Stimulated activated CD4-positive, alpha-beta T cell treated with anti-CD3 and anti-CD28 coated beads, Interleukin-4, amount 100 ng/mL, for 1 hour (primary cell): ENCODE data around the gene IFNGR1.
"Not testable (repeated sequence)": the region's sequence is repeated elsewhere in the genome, so short reads cannot be mapped to it uniquely, and the experiment has no call there.

Experiments
- DNase-seq: peaks from one replicate; pipeline ENCODE4 v3.0.0-alpha.2; 2020

IFNGR1 gene

DNA sequence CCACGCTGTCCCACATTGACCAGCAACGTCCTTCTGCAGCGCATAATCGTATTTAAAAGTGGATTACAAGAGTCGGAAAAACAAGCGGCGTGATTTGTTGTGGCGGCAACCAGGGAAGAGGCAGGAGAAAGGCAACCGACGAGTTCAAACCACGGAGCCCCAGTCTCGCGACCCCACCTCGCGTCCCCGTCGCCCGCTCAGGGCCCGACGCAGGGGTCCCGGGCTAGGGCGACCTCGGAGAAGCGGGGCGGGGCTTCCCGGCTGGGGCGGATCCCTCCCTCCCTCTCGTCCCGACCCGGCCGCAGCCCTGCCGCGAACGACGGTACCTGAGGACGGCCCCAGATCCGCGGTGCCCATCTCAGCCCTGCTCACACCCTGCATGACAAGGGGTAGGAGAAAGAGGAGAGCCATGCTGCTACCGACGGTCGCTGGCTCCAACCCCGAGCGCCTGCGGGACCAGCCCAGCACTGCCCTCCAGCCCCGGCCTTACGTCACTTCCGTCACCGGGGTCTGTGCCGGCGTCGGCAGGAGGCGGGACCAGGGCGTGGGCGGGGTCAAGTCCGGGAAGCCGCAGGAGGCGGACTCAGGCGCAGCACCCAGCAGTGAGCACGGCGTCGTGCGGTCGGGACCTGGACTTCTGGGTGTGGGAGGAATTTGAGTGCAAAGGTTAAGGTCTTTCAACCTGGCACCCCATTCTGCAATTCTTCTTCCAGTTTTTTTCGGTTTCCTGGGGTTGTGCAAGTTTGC lies at the start of gene IFNGR1:
TSS of gene IFNGR1 (minus strand) at position 469 of the 747 bp plus-strand sequence. CDS start at position 411, 58 bp downstream.
- DNase-seq = peak; percentile 98

DNA sequence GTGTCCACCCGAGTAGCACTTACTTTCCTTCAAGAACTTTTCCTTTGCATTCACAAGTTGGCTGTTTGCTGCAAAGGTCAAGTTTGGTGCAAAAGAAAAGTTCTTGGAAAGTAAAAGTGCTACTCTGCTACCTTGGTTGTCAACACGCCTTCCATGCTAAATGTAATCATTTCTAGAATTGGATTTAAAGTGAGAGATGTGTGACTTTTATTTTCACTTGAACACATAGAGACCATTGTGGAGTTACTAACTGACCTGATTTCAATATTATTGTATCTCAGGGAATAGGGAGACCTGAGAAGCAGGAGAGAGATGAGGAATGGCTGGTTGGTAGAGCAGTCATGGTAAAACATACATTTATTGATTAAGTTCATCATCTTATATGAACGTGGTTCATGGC lies 49.7 kb upstream of the IFNGR1 start:
- DNase-seq = no peak

DNA sequence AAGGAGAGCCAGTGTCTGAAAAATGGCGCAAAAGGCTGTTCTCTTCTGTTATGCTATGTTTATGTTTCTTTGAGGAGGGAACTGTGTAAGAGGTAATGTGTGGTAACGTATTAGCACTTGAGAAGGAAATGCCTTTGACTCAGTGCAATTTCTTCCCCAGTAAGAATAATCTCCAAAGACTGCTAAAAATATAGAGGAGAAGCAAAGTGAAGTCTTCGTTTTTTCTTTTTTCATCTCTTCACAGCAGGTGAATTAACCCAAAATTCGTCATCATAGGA lies 47.1 kb upstream of the IFNGR1 start:
- DNase-seq = no peak

DNA sequence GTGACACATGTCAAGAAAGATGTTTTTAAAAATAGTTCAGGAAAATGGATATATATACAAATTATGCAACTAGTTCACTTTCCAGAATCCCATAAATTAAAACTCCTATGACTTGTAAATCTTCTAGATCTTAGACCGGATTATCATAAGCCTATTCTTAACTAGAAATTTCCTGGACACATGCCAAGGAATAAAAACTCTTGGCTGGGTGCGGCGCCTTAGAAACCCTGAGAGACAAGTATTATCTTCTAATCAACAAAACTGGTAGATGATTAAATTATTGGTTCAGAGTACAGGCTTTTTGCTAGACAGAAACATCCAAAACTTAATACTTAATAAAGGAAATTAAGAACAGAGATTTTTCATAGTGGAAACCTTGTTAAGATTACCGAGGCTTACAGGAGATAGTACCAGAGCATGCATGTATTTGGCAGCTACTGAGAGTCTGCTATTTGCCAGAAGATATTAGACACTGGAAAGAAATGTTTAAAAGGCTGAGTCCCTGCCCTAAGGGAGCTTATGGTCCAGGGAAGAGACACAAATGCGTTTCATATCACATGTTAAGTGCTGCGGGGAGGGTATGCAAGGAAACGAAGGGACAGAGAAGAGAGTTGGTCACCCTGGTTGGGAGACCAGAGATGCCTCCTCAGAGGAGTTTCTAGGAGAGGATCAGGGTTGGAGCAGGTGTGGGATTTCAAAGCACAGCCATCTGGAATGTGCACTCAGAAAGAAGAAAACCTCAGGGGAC lies 46.5 kb upstream of the IFNGR1 start:
- no peak for DNase-seq

DNA sequence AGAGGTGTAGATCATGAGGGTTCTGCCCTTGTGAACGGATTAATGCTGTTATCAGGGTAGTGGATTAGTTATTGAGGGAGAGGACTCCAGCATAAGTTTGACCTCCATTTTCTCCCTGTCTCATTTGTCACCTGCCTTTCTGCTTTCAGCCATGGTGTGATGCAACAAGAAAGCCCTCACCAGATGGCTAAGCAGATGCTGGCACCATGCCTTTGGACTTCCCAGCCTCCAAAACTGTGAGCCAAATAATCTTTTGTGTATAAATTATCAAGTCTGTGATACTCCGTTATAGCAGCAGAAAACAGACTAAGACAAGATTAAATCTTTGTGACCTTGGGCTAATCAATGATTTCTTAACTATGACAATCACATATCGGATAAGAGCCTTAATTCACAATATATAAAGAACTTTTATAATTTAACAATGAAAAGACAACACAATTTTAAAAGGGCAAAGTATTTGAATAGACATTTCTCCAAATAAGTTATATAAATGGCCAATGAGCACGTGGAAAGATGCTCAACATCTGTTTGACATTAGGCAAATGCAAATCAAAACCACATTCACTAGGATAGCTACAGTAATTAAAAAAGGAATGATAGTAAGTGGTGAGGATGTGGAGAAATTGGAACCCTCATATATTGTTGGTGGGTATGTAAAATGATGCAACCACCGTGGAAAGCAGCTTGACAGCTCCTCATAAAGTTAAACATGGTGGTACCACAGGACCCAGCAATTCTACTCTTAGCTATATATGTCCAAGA lies 45.3 kb upstream of the IFNGR1 start:
- DNase-seq = no peak

DNA sequence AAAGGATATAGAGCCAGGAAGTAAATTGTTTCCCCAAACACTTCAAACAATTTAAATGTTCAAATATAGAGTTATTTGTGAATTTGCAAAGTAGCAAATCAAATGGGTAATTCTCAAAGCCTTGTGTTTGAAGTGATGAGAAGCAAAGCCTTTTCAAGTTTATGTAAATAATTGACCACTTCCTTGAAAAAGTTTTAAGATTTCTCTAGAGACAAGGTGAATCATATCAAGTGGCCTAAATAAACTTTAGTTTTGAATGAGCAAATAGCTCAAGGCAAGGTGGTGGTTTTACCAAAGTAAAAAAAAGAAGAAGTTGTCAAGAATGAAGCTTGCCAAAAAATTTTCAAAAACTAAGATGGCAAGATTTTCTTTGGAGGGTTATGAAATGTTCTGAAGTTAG lies 42.6 kb upstream of the IFNGR1 start:
- no peak for DNase-seq

DNA sequence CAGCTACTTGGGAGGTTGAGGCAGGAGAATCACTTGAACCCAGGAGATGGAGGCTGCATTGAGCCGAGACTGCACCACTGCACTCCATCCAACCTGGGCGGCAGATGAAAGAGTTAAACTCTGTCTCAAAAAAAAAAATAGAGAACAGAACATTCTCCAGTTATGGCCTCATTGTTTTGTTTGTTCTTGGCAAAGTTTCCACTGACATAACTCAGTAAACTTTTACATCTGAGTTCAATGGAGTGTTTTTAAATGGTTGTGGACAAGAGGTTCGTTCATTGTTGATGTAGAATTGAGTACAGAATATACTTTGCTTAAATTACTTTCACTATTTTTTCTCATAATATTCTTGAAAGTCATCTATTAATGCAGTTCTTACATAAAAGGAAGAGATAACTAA lies 42.2 kb upstream of the IFNGR1 start:
- no peak for DNase-seq

DNA sequence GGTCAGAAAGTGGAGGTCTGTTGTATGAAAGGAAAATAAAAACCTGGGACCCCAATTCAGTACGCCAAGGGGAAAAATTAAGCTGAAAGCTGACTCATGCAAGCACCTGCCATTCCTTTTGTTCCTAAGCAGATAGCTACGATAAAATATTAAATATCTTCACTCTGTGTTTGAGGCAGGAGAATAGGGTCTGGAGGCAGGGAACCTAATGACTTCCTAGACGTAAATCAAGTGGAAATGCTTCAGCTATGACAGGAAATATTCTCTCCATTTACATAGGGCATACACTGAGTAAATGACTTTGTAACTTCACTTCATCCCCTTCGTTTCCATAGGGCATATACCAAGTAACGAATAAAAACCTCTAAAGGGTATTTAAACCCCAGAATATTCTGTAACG lies 41.0 kb upstream of the IFNGR1 start:
- no peak for DNase-seq

DNA sequence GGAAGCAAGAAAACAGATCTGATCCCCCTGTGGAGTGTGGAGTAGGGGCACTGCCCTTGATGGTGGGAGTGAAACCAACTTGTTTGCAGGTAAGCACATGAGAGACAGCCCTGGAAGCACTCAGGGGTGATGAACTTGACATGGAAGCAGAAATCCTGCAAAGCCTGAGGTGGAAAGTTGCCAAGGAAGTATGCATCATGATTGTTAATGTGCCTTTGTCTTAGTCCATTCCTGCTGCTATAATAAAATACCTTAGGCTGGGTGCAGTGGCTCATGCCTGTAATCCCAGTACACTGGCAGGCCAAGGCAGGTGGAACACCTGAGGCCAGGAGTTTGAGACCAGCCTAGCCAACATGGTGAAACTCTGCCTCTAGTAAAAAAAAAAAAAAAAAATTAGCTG lies 40.2 kb upstream of the IFNGR1 start:
- DNase-seq = no peak

DNA sequence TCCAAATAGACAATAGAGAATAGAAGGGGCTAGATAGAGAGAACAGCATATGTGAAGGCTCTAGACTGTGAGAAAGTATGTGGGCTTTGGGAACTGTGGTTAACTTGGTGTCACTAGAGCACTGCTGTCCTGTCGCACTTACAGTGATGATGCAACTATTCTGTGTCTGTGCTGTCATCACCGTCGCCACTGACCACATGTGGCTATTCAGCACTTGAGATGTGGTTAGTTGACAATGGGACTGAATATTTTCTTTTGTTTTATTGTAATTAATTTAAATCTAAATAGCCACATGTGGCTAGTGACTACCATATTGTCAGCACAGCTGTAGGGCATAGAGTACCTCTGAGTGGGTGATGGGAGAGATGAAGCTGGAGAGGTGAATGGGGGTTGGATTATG lies 39.0 kb upstream of the IFNGR1 start:
- DNase-seq = no peak

DNA sequence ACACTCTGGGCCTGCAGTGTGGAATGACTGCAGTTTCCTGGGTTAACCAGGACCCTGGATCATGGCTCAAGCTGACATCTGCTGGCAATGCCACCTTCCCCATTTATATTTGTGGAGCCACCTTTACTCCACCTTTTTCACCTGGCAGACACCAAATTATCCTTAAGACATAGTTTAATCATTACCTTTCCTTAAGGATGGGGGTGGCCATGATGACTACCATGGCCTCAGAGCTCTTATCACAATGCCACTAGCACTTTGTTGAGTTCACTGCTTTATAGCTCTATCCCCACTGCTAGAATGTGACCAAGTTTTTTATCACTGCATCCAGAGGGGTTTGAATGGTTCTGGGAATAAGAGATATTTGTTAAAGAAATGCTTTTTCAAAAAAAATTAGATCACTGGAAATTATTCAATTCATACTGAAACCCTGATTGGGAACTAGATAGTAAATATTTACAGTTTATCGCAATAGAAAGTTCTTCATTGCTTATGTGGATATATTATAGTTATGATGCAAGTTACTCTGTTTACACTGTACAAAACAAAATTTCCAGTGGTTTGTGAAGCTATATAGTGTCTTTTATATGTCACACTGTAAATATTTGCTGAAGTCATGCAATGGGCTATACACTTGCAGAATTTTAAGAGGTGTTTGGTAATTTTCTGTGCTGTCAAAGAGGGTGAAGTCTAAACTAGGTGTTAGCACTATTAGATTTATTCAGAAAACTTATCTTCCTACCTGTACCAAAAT lies 37.3 kb upstream of the IFNGR1 start:
- no peak for DNase-seq

DNA sequence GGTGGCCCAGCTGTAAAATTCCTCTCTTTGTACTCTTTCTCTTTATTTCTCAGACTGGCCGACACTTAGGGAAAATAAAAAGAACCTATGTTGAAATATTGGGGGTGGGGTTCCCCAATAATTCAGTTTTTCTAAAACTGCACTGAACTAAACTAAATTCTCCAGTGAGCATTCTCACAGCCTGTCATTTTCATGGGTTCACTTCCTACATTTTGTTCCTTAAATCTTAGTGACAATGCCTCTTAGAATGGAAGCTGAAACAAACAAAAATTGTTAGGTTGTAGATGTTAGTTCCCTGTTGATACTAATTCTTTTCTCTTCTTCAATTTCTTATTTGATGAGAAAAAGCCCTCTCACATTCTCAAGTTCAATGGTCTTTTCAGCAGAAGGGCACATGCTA lies 35.8 kb upstream of the IFNGR1 start:
- DNase-seq = no peak

DNA sequence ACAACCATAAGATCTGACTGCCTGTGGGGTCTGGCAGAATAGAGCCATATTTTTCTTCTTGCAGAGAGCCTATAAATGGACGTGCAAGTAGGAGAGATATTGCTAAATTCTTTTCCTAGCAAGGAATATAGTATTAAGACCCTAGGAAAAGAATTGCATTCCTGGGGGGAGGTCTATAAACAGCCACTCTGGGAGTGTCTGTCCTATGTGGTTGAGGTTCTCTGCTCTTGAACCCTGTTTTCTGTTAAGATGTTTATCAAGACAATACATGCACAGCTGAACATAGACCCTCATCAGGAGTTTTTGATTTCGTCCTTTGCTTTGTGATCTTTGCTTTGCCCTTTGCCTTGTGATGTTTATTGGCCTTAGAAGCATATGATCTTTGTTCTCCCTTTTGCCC lies 35.2 kb upstream of the IFNGR1 start:
- DNase-seq = not testable (repeated sequence)

DNA sequence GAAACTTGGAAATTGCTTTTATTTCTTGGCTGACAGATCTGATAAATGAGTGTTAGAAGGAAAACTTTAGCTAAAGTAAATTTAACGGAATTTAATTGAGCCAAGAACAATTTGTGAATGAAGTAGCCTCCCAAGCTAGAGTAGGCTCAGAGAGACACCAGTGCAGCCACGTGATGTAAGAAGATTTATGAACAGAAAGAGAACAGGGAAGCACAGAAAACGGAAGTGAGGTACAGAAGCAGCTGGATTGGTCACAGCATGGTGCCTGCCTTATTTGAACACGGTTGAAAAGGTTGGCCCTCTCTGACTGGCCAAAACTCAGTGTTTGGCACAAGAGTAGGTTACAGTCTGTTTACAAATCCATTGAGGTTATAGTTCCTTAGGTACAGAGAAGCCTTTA lies 29.5 kb upstream of the IFNGR1 start:
- DNase-seq = no peak

DNA sequence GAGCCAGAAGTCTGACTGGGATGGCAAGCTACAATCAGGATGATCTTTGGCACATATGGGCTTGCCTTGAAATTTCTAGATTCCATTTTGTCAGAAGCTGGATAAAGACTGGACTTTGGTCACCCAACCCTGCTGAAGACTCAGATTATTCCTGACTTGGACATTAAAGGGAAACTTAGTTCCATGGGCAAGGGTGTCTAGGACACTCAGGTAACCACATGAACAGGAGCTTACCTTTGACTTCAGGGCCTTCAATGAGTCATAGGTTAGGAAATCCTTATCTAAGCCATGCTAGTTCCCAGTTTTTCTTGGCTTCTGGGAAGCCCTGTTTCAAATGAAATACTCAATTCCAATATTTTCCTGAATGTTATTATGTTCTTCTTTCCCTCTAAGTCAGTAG lies 28.5 kb upstream of the IFNGR1 start:
- DNase-seq = no peak

DNA sequence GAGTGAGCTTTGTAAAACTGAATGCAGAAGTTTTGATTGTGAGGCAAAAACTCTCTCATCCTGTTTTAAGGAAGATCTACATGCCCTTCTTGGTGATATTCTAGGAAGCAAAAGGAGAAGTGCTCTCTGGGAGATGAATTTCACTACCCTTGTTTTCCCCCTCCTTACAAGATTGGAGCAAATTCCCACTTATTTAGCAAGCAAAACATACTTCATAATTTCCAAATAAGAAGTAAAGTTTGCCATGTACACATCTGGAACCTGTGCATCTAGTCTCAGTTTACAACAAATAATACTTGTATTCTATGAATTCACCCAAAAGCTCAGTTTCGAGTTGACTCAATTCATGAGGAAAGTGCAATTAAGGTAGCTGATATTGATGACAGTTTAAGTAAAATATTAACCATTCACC lies 27.6 kb upstream of the IFNGR1 start:
- no peak for DNase-seq

DNA sequence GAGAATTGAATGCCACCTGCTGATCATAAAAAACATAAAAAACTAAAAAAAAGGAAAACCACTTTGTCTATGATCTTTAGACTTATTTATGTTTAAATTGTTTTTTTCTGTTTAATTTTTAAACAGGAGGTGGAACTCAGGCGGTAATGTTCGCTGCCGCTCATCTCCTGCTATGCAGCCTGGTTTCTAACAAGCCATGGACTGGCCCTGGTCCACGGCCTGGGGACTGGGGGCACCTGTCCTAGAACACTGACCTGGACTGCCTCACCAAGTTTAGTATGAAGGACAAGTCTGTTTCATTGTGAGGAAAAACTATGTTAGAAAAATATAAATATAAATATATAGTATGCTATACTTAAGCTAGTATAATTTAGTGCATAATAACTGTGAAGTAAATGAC lies 27.0 kb upstream of the IFNGR1 start:
- DNase-seq = no peak

DNA sequence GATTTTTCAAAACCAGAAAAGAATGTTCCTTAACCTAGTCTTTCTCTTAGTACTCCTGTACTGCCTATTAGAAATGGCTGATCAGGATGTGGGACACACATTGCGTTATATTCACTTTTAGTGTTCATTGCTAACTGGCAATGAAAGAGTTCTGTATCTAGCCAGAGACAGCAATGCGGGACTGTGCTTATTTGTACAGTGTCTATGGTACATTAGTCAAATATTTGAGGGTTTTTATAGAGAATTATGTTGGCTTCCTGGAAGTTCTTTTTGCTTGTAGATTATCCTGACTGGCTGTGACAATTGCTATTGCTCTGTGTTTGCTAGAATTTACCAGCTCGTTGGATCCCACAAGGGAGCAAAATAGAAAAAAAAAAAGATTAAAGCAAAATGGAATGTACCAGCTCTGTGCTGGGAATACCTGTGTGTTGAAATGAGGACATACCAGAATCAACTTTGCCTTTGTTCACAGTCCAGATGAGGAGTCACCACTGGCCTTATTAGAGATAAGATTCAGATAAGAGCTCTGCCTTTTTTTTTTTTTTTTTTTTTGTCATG lies 22.4 kb upstream of the IFNGR1 start:
- no peak for DNase-seq

DNA sequence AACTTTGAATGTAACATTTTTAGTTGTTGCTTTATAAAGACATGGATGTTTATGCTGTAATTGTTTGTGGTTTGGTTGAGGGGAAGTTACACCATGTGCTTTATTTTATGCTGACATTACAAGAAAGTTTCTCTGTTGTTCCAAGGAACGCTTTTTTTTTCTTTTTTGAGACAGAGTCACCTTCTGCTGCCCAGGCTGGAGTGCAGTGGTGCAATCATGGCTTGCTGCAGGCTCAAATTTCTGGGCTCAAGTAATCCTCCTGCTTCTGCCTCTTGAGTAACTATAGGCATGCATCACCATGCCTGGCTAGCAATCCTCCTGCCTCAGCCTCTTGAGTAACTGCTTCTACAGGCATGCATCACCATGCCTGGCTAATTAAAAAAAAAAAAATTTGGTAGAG lies 21.0 kb upstream of the IFNGR1 start:
- DNase-seq = no peak

DNA sequence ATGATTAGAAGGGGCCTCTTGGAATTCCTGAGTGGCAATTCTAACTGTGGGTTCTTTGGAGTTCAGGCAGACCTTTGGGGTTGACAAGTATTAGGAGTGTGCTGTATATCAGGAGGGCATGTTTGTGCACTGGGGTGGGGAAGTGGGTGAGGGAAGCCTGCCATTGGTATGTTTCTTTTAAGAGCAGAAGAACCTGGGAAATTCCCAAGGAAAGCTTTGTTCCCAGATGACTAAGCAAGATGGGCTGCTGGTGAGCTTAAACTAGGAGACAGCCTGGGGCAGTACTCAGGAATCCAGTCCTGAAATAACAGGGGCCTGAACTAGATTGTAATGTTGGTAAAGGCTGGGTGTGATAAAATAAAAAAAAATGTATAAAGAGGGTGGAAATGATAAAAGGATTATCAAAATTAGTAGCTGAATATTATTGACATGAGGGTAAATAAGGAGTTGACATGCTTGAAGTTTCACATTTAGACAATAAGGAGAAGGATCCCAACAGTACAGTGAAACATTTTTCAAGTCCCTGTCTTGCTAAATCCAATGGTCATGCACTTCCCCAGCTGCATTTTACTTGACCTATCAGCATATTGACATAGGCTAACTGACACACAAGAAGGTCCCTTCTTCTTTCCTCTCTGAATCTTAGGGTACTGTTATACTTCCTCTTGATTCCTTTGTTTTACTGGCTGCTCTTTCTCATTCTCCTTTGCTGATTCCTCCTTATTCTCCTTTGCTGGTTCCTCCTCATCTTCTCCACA lies 18.4 kb upstream of the IFNGR1 start:
- DNase-seq = no peak

DNA sequence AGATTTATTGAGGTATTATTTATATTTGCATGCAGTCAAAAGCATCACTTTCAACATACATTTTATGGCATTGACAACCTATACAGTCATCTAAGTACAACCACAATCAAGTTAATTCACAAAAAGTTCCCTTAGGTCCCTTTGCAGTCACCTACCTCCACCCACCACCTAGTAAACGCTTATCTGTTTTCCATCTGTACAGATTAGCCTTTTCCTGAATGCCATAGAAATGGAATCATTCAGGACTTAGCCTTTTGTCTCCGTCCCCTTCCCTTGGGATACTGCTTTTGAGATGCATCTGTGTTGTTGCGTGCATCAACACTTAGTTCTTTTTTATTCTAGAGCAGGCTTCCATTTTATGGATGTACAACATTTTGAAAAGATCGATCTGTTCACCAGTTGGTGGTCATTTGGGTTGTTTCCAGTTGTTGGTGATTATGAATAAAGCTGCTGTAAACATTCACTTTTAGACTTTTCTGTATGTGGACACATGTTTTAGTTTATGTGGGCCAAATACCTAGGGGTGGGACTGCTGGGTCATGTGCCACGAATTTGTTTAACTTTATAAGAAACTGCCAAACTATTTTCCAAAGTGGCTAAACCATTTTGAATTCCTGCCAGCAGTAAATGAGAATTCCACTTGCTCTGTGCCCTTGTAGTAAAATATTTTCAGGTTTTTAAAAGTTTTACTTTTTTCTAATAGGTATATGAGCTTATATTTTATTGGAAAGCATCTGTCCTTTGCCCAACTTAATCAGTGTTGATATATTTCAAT lies 17.6 kb upstream of the IFNGR1 start:
- DNase-seq = no peak
